Right atrium auricular region (tissue), 2 donors: Measurements from ENCODE around the gene CDC6. TPM values are rescaled to one million over a fixed set of nuclear protein-coding genes. Genes with fewer than 3 reads are reported as not detected.
A peak's percentile ranks its signal among the peaks of the same experiment; 100 is the strongest.

Experiments
- DNase-seq: peaks from one replicate; pipeline ENCODE4 v3.0.0-alpha.2; 2019; ENCODE audit warnings: low spot score
- H3K27ac ChIP-seq, 2 donors: fragments of 200-600 bp; sonication (generic); 1 replicate in 1 of 2; 2 replicates in 1 of 2; pipeline ENCODE4 v1.5.1; 2016 to 2019
- H3K27me3 ChIP-seq, 2 donors: fragments of 200-600 bp; sonication (generic); one replicate each; pipeline versions ENCODE4 v1.5.1 to v1.6.0; 2017 to 2019
- H3K36me3 ChIP-seq: fragments of 200-600 bp; sonication (generic); one replicate; pipeline ENCODE4 v1.5.1; 2016
- H3K4me1 ChIP-seq, 2 donors: fragments of 200-600 bp; sonication (generic); one replicate each; pipeline versions ENCODE4 v1.5.1 to v1.6.0; 2017 to 2019
- H3K4me3 ChIP-seq, 2 donors: fragments of 200-600 bp; sonication (generic); 1 replicate in 1 of 2; 2 replicates in 1 of 2; pipeline ENCODE4 v1.5.1; 2017 to 2019; ENCODE audit warnings: mild to moderate bottlenecking in 1 of 2, moderate library complexity in 1 of 2
- H3K9me3 ChIP-seq, 2 donors: fragments of 200-600 bp; sonication (generic); one replicate each; pipeline ENCODE4 v1.5.1; 2019
- total RNA-seq, 2 donors: library from RNA; depleted of rRNA; stranded (reverse); fragments of >200 nt; gene quantifications; one replicate each; pipeline ENCODE4 v1.1.0, GENCODE V29; 2016
- TF ChIP-seq, protein P1 (sequence below), 2 donors: fragments of 200-600 bp; sonication (generic); IDR thresholded peaks; one replicate each; pipeline ENCODE4 v1.5.1; 2019; ENCODE audit warnings: antibody characterized with exemption in 2 of 2

The CDC6 gene
- total RNA-seq, 2 donors from 2014 or later: 0.44 to 1.0 TPM

DNA sequence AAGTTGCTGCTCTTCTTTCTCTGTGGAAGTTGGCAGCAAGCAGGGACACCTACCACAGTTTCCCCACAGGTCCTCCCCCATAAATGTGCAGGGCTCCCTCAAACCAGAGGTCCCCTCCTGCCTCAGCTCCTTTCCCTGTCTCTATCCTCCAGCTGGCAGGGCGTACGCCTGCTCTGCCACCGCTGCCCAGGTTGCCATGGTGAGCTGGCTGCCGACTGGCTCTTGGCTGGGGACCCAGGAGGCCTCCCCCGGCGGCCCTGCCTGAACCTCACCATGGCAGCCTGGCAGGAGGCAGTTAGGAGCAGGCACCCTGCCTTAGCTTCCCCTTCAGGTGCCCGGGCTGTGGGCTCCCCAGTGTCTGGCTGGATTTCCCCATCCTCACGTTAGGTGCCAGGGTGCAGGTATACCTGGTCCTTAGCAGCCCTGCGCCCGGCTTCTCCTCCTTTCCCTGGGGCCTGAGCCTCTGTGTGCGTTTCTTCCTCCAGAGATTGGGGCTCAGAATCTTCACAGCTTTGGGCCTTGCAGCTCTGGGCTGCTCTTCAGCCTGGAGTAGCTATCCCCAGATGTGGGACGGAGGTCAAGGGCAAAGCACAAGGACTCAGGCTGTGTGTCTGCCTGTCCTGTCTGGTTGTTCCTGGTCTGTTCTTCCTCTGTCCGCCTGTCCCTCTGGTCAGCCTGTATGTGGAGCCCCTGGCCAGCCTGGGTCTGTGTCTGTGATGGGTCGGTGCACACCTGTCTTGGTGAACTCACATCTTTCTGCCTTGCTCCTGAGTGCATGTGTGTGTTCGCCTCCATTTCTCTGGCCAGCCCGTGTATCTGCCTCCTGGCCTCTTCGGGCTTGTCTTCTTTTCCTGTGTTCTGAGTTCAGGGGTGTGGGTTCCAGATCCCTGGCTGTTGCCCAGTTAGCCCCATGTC, 61.1 kb downstream of the CDC6 start:
- DNase-seq: no peak
- TF ChIP-seq, protein P1, sequence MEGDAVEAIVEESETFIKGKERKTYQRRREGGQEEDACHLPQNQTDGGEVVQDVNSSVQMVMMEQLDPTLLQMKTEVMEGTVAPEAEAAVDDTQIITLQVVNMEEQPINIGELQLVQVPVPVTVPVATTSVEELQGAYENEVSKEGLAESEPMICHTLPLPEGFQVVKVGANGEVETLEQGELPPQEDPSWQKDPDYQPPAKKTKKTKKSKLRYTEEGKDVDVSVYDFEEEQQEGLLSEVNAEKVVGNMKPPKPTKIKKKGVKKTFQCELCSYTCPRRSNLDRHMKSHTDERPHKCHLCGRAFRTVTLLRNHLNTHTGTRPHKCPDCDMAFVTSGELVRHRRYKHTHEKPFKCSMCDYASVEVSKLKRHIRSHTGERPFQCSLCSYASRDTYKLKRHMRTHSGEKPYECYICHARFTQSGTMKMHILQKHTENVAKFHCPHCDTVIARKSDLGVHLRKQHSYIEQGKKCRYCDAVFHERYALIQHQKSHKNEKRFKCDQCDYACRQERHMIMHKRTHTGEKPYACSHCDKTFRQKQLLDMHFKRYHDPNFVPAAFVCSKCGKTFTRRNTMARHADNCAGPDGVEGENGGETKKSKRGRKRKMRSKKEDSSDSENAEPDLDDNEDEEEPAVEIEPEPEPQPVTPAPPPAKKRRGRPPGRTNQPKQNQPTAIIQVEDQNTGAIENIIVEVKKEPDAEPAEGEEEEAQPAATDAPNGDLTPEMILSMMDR (IDR thresholded peaks at IDR 0.05): no peak
- peaks cover 43% of the 10 kb centered on the region for H3K36me3 ChIP-seq
- H3K9me3 ChIP-seq: no peaks in the 10 kb centered on the region
- H3K27me3 ChIP-seq: no peaks in the 10 kb centered on the region
- peaks cover 0 to 80% of the 10 kb centered on the region in 2 donors for H3K4me1 ChIP-seq
- no peak overlapping the region for H3K4me3 ChIP-seq
- H3K27ac ChIP-seq: peak overlapping the region; percentile 95 to 98

DNA sequence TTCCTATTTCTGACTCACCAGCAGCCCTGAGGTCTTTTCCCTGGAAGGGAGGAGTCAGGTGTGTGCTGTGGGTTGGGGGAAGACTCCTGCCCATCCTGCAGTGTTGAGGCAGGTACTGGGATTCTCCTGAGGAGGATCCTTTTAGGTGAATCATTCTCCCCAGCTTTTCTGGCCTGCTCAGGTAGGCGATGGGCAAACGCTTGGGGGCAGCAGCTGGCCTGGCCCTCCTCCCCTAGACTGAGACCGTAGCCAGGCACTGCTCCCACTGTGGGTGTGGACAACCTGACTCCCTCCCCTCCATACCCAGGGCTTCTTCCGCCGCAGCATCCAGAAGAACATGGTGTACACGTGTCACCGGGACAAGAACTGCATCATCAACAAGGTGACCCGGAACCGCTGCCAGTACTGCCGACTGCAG, 61.8 kb downstream of the CDC6 start:
- H3K4me1 ChIP-seq: peaks cover 0 to 77% of the 10 kb centered on the region in 2 donors
- TF ChIP-seq, protein P1 (IDR thresholded peaks at IDR 0.05): no peak
- H3K36me3 ChIP-seq: peaks cover 50% of the 10 kb centered on the region
- H3K27ac ChIP-seq: peak overlapping the region; percentile 95 to 98
- no peaks in the 10 kb centered on the region for H3K9me3 ChIP-seq
- H3K27me3 ChIP-seq: no peaks in the 10 kb centered on the region
- no peak for DNase-seq
- no peak overlapping the region for H3K4me3 ChIP-seq

DNA sequence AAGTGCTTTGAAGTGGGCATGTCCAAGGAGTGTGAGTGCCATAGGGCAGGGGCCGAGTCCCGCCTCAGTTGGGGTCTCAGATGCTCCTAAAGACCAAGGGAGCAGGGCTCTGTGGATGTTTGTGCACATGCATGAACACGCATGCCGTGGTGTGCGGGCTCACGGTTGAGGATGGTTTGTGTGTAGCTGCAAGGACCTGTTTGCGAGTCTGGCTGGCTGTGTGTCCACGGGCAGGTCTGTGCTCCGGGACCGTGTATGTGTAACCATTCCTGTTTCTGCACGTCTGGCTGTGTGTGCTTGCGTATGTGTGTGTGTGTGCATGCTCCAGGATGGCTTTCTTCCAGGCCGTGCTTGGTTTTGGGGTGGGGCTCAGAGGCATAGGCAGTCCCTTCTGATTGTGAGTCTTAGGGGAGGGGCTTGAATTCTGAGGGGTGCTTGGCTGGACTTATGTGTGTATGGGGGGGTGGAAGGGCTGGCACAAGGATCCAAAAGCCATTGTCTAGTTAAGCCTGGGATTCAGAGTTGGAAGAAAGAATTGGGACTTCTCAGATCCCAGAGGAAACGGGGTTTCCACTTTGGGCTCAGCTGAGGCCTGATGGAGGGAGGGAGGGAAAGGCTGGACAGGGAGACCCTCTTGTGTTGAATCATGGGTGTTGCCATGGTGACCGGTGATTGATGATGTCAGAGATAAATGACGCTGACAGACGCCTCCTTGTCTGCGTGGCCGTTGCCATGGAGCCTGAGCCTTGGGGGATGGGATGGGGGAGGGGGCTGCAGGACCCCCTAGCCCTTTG, 62.4 kb downstream of the CDC6 start:
- H3K4me1 ChIP-seq: peaks cover 0 to 77% of the 10 kb centered on the region in 2 donors

DNA sequence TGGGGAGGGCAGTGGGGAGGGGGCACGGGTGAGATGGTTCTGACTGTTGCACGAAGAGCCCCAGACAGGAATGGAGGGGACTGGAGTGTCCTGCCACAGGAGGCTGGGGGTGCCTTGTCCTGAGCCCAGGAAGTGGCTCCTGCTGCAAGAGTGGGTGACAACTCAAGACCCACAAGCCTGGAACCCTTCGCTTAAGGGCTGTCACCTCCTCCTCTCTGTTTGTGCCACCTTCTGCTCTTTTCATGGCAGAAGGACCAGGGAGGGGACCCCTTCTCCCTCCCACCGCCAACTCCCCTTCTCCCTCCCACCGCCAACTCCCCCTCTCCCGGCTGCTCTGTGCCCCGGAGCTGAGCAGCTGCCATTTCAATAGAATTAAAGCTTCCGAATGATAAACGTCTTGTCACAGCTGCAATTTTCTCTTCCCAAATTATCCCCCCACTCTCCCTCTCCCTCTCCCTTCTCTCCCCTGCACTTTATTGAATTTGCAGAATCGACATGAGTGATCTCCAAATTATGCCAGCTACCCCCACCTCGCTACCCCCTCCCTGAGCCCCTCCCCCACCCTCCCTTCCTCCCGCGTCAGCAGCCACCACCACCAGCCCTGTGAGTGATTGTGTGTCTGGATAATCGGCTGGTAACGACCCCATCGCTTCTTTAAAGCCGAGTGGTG, 63.1 kb downstream of the CDC6 start:
- Histone ChIP-seq H3K4me3 (no peak overlapping the region), H3K4me1 (peaks cover 0 to 77% of the 10 kb centered on the region in 2 donors), H3K27ac (peak overlapping the region; percentile 21 to 95), H3K9me3 (no peaks in the 10 kb centered on the region), H3K27me3 (no peaks in the 10 kb centered on the region), H3K36me3 (peaks cover 59% of the 10 kb centered on the region)
- DNase-seq: no peak
- TF ChIP-seq, protein P1 (IDR thresholded peaks at IDR 0.05): no peak

More for the DNA sequence above, 62.4 kb downstream of the CDC6 start:
- H3K9me3 ChIP-seq: no peaks in the 10 kb centered on the region
- H3K27ac ChIP-seq: peak overlapping the region; percentile 21 to 95
- H3K36me3 ChIP-seq: peaks cover 54% of the 10 kb centered on the region
- no peak overlapping the region for H3K4me3 ChIP-seq
- DNase-seq: peak; percentile 76
- TF ChIP-seq, protein P1 (IDR thresholded peaks at IDR 0.05): no peak
- no peaks in the 10 kb centered on the region for H3K27me3 ChIP-seq

DNA sequence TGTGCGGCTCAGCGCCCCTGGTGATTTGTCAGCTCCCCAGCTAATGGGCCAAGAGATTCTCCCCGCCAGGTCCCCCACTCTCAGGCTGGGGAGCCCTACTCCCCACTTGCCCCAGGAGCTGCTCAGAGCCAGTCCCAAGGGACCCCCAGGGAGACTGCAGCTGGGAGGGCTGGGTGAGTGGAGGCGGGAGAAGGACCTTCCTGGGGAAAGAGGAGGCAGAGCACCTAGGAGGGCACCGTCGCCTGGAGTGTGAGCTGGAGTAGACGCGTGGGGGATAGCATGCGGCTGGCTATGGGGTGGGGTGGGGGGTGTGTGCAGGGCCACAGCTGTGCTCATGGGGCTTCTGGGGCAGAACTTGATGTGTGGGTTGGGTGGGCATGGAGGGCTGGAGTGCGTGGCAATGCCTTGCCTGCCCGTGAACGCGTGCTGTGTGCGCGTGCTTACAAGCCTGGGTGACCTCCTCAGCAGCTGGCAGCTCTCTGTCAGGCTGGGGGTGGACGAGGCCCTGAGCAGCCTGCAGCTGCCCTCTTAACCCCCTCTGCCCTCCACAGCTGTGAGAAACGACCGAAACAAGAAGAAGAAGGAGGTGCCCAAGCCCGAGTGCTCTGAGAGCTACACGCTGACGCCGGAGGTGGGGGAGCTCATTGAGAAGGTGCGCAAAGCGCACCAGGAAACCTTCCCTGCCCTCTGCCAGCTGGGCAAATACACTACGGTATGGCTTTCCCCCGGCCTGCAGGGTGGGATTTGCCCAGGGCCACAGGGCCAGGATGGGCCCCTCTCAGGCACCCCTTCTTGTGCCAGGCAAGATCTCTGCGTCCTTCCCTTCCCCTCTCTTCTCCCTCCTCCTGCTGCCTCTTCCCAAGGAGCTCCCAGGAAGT, 63.9 kb downstream of the CDC6 start:
- DNase-seq: no peak
- H3K36me3 ChIP-seq: peaks cover 67% of the 10 kb centered on the region
- H3K4me1 ChIP-seq: peaks cover 0 to 75% of the 10 kb centered on the region in 2 donors

More for the DNA sequence above, 63.9 kb downstream of the CDC6 start:
- no peak overlapping the region for H3K4me3 ChIP-seq
- TF ChIP-seq, protein P1 (IDR thresholded peaks at IDR 0.05): no peak
- H3K27me3 ChIP-seq: no peaks in the 10 kb centered on the region
- peak overlapping the region in 1 of 2 donors; percentile 25 for H3K27ac ChIP-seq
- no peaks in the 10 kb centered on the region for H3K9me3 ChIP-seq
